Adrenal gland (tissue), 5 donors: ENCODE results near the gene ATOH8.

Source experiments
- CTCF ChIP-seq, 6 experiments: fragments of 450-650 bp in 4 of 6; fragments of 200-600 bp in 2 of 6; sonication (generic) in 1 of 6; IDR thresholded peaks; 1 replicate in 5 of 6; 2 replicates in 1 of 6; pipeline versions ENCODE4 v1.5.1 to v1.8.0; 2016 to 2021; ENCODE audit warnings: antibody characterized with exemption in 6 of 6, mild to moderate bottlenecking in 2 of 6, moderate library complexity in 1 of 6
- POLR2A ChIP-seq, 2 donors: fragments of 450-650 bp; IDR thresholded peaks; one replicate each; pipeline ENCODE4 v1.6.1; 2017; ENCODE audit warnings: antibody characterized with exemption in 2 of 2, mild to moderate bottlenecking in 2 of 2, moderate library complexity in 1 of 2
- donor health status: DM: no; HTN: no; CAD: no.

- TF ChIP-seq CTCF (IDR thresholded peaks at IDR 0.05) (no peak), POLR2A (IDR thresholded peaks at IDR 0.05) (no peak)
Measured at GRCh38 chr2:85760371-85760770, 6.6 kb downstream of the ATOH8 start.
